ENCODE measurements around the gene SIM1. TPM values are rescaled to one million over a fixed set of nuclear protein-coding genes. Genes with fewer than 3 reads are reported as not detected.

Gene SIM1
- total RNA-seq, 1 donor from 2014 or later = not detected

DNA sequence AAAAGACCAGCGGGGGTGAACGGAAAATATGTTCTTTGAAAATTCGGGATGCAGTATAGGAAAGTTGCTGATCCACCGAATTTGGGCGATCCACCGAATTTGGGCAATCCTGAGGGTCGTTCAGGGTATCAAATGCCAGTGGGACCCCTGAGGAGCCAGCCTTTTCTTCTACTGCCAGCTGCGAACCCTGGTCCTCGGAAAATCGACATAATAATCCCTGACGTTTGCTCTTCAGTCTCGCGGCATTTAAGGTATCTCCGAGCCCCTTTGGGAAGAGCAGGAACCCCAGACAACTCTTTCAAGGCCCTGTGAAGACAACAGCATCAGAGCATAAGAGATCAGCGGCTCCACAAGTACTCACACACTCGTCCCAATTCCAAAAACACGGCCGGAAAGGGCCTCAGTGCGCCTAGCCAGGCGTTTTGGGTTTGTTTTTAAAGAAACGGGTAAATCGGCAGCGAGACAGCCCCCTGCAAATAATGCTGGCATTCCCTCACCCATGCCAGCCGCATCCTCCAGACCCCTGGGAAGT is 1.0 kb downstream of the SIM1 start:
- Histone ChIP-seq H3K36me3 (no peaks in the 10 kb centered on the region), H3K27ac (no peak overlapping the region), H3K4me3 (no peak overlapping the region), H3K27me3 (peaks cover 100% of the 10 kb centered on the region), H3K9me3 (no peaks in the 10 kb centered on the region), H3K4me1 (peaks cover 6% of the 10 kb centered on the region)
- TF ChIP-seq, protein P1, sequence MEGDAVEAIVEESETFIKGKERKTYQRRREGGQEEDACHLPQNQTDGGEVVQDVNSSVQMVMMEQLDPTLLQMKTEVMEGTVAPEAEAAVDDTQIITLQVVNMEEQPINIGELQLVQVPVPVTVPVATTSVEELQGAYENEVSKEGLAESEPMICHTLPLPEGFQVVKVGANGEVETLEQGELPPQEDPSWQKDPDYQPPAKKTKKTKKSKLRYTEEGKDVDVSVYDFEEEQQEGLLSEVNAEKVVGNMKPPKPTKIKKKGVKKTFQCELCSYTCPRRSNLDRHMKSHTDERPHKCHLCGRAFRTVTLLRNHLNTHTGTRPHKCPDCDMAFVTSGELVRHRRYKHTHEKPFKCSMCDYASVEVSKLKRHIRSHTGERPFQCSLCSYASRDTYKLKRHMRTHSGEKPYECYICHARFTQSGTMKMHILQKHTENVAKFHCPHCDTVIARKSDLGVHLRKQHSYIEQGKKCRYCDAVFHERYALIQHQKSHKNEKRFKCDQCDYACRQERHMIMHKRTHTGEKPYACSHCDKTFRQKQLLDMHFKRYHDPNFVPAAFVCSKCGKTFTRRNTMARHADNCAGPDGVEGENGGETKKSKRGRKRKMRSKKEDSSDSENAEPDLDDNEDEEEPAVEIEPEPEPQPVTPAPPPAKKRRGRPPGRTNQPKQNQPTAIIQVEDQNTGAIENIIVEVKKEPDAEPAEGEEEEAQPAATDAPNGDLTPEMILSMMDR (IDR thresholded peaks at IDR 0.05) = no peak
- no peak for ATAC-seq
- DNase-seq = no peak
- intact Hi-C loops (cut with DNase I) = no loop called here

DNA sequence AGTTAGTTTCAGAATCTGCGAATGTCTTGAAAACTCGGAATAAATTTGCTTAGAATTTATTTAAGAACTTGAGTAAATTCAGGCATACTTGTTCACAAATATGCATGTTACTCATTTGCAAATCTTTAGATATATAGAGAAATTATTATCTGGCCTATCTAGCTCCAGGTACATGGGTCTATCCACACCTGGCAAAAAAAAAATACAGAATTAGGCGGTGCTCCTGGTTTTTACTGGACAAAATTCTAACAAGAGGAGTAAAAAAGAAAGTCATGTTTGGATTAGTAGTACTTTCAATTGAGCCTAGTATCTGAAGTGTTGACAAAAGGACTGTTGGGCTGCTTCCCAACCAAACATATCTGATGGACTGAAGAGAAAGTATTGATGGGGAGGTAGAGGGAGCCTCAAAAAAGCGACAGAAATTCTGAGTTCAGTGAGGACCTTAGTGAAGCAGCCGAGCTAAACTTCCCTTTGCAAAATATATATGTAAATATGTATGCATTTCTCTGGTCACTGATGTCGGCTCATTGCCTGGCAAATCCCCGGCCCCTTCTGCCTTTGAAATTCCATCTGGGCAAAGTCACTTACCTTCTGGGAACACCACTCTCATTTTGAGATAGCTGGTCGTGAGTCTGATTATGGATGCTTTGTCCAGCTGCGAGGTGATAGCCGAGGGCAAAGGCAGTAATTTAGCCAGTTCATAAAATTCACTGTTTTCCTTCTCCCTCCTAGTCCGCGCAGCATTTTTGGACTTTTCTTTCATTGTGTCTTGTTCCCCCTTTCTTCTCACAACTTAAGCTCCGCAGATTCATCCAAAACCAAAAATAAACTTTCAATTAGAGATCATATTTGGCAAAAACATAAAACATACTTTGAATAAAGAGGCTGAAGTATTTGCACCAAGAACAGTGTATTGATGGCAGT is 1.8 kb downstream of the SIM1 start:
- TF ChIP-seq, protein P1 (IDR thresholded peaks at IDR 0.05) = no peak
- DNase-seq (no peak), ATAC-seq (no peak)
- H3K9me3 ChIP-seq = no peaks in the 10 kb centered on the region
- H3K27me3 ChIP-seq = peaks cover 100% of the 10 kb centered on the region
- intact Hi-C loops (cut with DNase I) = no loop called here
- peaks cover 6% of the 10 kb centered on the region for H3K4me1 ChIP-seq
- no peak overlapping the region for H3K27ac ChIP-seq
- no peaks in the 10 kb centered on the region for H3K36me3 ChIP-seq
- no peak overlapping the region for H3K4me3 ChIP-seq

- peaks cover 100% of the 10 kb centered on the region for H3K27me3 ChIP-seq
- H3K4me1 ChIP-seq = peaks cover 6% of the 10 kb centered on the region
- TF ChIP-seq, protein P1 (IDR thresholded peaks at IDR 0.05) = no peak
- DNase-seq (no peak), ATAC-seq (no peak)
- H3K27ac ChIP-seq = no peak overlapping the region
- H3K36me3 ChIP-seq = no peaks in the 10 kb centered on the region
- no peaks in the 10 kb centered on the region for H3K9me3 ChIP-seq
- no peak overlapping the region for H3K4me3 ChIP-seq
- intact Hi-C loops (cut with DNase I) = no loop called here
These were observed 2.6 kb downstream of the SIM1 start for GRCh38 chr6:100461917-100462705.

GRCh38 chr6:100461278-100461916 is 3.3 kb downstream of the SIM1 start:
- Histone ChIP-seq H3K36me3 (no peaks in the 10 kb centered on the region), H3K4me1 (peaks cover 6% of the 10 kb centered on the region), H3K27me3 (peaks cover 100% of the 10 kb centered on the region), H3K4me3 (no peak overlapping the region), H3K9me3 (no peaks in the 10 kb centered on the region), H3K27ac (no peak overlapping the region)
- TF ChIP-seq, protein P1 (IDR thresholded peaks at IDR 0.05) = no peak
- intact Hi-C loops (cut with DNase I) = no loop called here
- no peak for DNase-seq
- no peak for ATAC-seq

GRCh38 chr6:100460650-100461204 is 4.0 kb downstream of the SIM1 start:
- TF ChIP-seq, protein P1 (IDR thresholded peaks at IDR 0.05) = no peak
- H3K27ac ChIP-seq = no peak overlapping the region
- H3K4me1 ChIP-seq = peaks cover 6% of the 10 kb centered on the region
- no peak overlapping the region for H3K4me3 ChIP-seq
- H3K27me3 ChIP-seq = peaks cover 100% of the 10 kb centered on the region
- DNase-seq = no peak
- H3K36me3 ChIP-seq = no peaks in the 10 kb centered on the region
- intact Hi-C loops (cut with DNase I) = no loop called here
- no peaks in the 10 kb centered on the region for H3K9me3 ChIP-seq
- no peak for ATAC-seq

Measured in upper lobe of right lung (tissue), 1 donor.